HG02884 (cell line): ENCODE results near the gene UBE2V1.
A peak's percentile ranks its signal among the peaks of the same experiment; 100 is the strongest.
"Not testable (repeated sequence)": the region's sequence is repeated elsewhere in the genome, so short reads cannot be mapped to it uniquely, and the experiment has no call there.

ENCODE experiments used
- ATAC-seq: cut with Tn5 transposase; IDR thresholded peaks from one replicate; pipeline ENCODE4 v1.9.1; 2021; ENCODE audit warnings: mild to moderate bottlenecking, moderate library complexity; ENCODE audit not compliant: unreplicated experiment

The UBE2V1 gene

DNA sequence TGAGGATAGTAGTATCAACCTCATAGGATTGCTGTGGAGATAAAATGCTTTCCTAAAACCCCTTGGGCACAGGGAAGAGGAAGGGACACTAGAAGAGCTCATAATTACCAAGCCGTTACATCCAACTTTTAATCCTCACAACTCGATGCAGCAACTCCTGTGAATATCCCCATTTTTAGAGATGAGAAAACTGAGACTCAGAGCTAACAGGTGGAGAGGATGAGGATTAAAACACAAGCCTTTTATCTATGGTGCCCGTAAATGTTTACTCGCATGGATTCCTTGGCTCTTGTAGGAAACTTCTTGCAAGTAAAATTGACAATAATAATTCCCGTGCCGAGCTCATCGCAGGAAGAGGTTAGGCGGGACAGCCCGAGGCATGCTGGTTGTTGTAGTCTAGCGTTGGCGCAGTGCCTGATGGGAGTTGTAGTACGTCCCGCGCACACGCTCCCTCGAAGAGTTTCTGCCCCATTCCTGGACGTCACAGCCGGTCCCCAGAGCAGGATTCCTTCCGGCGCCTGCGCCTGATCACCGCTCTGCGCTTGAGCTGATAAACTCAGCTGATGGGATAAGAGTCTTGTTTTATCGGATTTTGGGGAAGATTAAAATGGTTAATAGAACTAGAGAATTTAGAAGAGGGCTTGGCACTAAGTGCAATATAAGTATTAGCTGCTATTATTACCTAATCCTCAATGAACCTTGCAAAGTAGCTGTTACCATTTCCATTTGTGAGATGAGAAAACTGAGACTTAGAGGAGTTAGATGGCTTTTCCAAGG lies 2.8 kb upstream of the UBE2V1 start:
- ATAC-seq: peak; percentile 80

DNA sequence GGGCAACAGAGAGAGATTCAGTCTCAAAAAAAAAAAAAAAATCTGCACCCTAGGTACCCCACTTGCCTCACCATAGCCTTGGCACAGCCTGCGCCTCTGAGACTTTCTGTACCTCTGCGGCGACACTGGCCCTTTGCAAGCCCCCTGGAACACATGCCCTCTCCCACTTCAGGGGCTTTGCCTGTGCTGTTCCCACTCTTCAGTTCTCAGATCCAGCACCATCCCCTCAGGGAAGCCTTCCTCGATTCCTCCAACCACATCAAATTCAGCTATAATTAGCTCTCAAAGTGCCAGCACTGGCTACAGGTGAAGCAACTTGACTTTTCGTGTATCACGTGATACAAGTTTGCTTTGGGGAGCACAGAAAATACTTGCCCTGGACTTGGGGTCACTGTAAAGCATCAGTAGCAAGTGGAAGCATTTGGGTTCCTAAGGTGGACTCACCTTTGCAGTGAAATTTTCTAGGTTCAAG lies 2.1 kb upstream of the UBE2V1 start:
- no peak for ATAC-seq

DNA sequence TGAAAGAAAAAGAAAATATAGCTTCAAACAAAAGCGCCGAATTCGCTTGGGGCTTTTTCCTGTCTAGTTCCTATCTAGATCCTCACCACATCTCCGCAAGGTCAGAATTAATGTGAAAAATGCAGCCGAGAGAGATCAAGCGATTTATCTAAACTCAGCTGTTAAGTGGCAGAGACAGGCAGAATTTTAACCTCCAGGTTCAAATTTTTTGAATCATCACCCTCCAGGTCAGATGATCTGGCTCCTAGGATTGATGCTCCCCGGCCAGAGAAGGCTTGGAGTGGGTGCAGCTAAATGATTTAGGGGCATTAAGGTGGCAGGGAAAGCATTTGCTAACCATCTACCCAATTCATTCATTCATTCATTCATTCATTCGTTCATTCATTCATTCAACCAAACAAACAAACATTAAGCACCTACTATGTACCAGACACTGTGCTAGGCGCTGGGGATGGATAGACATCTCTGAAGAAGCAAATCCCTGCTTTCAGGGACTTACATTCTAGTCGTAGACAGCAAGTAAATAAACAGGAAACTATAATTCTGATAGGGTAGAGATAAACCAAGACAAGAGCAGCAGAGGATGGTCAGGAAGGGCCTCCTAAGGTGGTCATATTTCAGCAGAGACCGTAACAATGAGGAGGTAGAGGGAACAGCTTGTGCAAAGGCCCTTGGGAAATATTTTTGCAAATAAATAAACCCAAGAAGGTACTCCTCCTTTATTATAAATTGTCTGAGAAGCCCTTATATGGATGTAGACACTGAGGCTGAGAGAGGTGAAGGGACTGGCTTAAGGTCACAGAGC lies 672 bp upstream of the UBE2V1 start:
- no peak for ATAC-seq

DNA sequence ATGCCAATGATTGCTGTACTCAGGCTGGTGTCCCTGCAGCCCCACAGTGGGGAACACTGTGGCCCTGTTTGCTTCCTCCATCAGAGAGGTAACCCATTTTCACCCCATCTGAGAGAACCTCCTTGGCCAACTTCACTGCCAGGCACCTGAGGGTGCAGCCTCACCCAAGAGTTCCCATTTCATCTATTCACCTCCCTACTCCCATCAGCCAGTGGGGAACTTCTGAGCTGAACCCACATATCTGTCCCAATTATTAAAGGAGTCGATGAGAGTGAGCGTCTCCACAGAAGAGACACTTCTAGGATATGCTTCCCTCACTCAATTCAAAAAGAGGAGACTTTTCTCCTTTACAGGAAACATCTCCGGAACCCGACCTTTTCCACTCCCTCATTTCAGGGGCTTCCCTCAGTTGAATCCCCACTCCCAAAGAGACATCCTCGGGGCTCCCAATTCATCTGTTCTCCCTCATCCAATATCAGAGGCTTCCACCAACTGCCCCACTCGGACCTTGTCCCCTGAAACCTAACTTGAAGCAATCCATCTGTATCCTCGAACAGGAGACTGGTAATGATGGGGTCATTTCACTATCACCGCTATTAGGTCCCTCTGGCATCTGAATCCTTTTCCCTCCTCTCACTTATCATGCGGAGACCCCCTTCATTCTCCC lies 988 bp downstream of the UBE2V1 start:
- no peak for ATAC-seq

- ATAC-seq: no peak
Measured at GRCh38 chr20:50111120-50111828, 1.7 kb downstream of the UBE2V1 start.

GRCh38 chr20:50110141-50111047 lies 2.6 kb downstream of the UBE2V1 start:
- ATAC-seq: peak; percentile 40

DNA sequence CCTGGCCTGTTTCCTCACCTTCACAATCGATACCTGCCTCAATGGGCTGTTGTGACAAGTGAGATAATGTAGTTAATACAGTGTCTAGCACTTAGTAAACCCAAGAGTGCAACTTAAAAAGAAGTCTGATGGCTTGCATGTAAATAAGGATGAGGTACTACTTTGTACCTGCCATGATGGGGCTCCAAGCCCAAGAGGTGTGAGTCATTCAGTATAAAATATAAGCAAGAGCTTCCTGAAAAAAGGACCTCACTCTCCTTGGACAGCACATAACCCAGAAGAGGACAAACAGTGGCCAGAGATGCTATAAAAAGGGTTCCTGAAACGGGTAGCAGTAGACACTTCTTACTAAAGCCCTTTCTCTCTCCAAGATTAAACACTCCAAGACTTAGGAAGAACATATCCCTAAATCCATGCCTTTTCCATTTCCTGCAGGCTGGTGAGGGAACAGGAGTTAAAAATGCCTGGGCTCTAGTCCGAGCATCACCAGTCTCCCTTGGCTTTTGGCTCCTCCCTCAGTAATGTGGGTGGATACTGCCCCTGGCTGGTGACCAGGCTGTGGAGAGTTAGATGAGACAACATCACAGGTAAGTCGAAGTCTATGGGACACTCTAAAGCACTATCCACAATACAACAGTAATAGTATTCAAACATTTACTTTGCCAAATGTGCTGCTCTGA lies 4.3 kb downstream of the UBE2V1 start:
- ATAC-seq: no peak

- no peak for ATAC-seq
Measured at GRCh38 chr20:50107796-50108331, 5.1 kb downstream of the UBE2V1 start.

GRCh38 chr20:50107086-50107660 lies 5.8 kb downstream of the UBE2V1 start:
- ATAC-seq: no peak

DNA sequence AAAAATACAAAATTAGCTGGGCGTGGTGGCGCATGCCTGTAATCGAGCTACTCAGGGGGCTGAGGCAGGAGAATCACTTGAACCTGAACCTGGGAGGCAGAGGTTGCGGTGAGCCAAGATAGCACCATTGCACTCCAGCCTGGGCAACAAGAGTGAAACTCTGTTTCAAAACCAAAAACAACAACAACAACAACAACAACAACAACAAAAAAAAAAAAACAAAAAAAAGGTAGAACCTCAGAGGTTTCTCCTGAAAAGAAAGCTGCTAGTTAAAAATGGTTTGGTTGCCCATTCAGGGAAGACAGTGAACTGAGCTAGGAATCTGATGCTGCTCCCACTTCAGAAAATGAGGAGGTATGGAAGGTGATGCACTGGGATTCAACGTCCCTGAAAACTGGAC lies 6.3 kb downstream of the UBE2V1 start:
- ATAC-seq: not testable (repeated sequence)

DNA sequence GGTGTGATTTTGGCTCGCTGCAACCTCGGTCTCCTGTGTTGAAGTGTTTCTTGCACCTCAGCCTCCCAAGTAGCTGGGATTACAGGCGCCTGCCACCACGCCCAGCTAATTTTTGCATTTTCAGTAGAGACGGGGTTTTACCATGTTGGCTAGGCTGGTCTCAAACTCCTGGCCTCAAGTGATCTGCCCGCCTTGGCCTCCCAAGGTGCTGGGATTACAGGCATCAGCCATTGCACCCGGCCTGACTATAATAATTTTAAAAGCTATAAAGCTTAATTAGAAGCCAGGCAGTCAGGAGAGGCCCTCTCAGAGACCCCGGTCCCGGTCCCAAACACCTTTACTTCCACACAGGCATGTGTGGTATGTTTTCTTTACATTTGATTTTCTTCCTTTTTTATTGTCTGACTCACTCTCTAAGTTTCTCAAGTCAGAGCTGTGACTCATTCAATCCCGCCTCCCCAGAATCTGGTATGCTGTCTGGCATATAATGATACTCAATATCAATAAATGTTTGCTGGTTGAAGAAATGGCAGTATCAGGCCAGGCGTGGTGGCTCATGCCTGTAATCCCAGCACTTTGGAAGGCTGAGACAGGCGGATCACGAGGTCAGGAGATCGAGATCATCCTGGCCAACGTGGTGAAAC lies 9.4 kb downstream of the UBE2V1 start:
- ATAC-seq: not testable (repeated sequence)

DNA sequence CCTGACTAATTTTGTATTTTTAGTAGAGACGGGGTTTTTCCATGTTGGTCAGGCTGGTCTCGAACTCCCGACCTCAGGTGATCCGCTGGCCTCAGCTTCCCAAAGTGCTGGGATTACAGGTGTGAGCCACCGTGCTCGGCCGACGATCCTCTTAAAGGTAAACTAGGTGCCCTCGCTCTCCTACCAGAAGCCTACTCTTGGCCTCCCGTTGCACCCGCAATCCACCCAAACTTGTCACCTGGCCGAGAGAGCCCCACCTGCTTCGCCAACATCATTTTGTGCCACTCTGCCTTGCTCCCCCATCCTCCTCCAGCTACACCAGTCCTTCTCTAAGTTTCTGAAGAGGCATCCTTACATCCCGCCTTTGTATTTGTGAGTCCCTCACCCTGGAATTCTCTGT lies 10.4 kb downstream of the UBE2V1 start:
- not testable (repeated sequence) for ATAC-seq

GRCh38 chr20:50101887-50102286 lies 11.1 kb downstream of the UBE2V1 start:
- no peak for ATAC-seq

DNA sequence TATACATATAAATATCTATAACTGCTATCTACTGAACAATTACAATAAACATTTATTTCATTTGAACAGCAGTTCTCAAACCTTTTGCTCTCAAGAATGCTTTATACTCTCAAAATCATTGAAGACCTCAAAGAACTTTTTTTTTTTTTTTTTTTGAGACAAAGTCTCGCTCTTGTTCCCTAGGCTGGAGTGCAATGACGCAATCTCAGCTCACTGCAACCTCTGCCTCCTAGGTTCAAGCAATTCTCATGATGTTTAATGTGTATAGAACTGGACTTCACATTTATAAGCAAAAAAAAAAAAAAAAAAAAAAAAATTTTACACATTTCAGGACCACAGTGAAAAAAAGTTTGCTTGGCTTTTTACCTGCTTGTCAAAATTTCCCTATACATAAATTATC lies 11.7 kb downstream of the UBE2V1 start:
- no peak for ATAC-seq

DNA sequence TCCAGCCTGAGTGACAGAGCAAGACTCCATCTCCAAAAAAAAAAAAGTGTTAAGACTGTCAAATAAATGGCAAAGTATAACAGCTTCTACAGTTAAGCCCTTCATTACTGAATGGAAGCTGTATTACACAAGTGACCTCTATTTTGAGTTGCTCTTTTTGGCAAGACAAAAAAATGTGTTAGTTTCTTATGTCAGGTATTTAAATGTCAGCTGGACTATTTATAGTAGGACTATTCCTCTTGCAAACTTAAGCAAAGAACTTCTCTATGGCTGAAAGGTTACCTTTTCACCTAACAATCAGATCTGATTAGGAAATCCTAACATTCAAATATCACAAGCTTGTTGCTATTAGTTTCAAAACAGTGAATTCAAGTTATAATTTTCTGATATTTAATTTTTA lies 12.4 kb downstream of the UBE2V1 start:
- no peak for ATAC-seq

DNA sequence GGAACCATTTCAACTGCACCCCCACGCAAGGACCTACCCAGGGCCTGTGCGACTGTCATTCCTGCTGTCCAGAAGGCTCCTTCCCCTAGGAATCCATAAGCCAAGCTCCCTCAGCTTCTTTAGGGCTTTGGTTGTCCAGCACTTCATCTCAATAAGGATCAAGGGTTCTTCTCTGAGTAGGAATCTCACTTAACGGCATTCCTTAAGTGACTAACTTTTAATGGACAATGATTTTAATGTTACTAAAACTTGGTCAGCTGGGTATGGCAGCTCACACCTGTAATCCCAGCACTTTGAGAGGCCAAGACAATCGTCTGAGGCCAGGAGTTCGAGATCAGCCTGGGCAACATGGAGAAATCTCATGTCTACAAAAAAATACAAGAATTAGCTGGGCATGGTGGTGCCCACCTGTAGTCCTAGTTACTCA lies 13.4 kb downstream of the UBE2V1 start:
- ATAC-seq: no peak

- no peak for ATAC-seq
Measured at GRCh38 chr20:50099113-50099512, 13.8 kb downstream of the UBE2V1 start.

DNA sequence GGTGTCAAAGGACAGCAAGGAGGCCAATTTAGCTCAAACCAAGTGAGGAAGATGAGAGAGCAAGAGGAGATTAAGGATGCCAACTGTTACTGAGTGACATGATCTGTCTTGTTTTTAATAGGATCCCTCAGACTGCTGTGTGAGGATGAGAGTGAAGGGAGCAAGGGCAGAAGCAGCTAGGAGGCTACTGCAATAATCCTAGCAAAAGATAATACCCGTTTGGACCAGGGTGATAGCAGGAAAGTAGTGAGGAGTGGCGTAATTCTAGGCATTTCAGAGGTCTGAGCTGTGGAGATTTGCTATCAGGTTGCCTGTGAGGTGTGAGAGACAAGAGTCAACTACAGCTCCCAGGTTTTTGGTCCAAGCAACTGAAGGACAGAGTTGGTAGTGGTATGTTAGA lies 14.7 kb downstream of the UBE2V1 start:
- no peak for ATAC-seq
